ENCODE measurements around the gene ADCY5.

The ADCY5 gene

DNA sequence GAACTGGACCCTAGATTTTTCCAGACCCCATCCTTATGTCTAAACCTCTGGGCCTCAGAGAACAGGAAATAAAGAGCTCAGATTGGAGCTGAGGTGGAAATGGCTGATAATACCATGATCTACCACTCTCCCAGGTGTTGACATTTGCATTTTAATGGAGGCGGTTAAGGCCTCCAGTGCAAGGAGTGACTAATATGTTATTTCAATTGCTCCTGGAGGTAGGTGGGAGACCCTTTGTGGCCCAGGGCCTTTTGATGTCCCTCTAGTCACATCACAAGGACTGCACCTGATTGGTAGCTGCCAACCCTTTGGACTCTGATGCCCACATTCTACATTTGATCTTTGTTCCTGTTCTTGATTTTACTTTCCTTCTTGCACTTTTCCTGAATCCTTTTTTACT is 9.0 kb upstream of the ADCY5 start:
- no peak for DNase-seq

GRCh38 chr3:123453675-123454074 is 4.8 kb upstream of the ADCY5 start:
- DNase-seq = no peak

GRCh38 chr3:123451186-123451585 is 2.3 kb upstream of the ADCY5 start:
- no peak for DNase-seq

- DNase-seq = no peak
Measured at GRCh38 chr3:123449997-123450604, 1.2 kb upstream of the ADCY5 start.

DNA sequence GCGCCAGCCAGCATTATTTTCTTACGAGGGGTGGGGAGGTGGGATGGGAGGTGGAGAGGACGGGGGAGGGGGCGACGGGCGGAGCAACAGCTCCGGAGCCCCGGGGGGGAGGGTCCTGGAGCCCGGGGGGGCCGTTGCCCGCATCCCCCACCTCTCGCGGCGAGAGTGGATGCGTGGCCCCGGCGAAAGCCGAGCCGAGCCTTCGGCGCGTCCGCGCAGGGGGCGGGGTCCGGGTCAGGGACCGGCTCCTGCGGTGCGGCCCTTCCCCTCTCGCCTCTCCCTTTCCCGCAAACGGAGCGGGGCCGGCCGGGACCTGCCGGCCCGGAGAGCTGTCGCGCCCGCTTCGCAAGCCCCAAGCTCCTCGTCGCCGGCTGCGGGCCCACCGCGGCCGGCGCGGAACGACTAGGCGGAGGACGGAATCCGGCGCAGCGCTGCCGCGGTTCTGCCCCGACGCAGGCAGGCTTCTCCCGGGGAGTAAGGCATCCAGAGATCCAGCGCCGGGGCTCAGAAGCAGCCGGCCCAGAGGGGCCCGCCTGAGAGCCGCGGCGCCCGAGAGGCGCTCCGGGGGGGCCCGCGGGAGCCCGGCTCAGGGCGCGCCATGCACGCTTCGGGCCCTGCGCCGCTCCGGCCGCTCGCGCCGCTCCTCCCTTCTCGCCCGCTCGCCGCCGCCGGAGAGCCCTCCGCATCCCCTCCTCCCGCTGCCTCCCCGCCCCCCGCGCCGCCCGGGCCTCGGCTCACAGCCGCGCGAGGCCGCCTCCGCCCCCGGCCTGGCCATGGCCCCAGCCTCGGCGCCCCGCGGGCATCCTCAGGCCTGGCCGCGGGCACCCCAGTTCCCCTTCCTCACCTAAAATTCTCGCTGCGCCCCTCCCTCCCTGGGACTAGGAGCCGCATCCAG is 459 bp upstream of the ADCY5 start:
- DNase-seq = no peak

DNA sequence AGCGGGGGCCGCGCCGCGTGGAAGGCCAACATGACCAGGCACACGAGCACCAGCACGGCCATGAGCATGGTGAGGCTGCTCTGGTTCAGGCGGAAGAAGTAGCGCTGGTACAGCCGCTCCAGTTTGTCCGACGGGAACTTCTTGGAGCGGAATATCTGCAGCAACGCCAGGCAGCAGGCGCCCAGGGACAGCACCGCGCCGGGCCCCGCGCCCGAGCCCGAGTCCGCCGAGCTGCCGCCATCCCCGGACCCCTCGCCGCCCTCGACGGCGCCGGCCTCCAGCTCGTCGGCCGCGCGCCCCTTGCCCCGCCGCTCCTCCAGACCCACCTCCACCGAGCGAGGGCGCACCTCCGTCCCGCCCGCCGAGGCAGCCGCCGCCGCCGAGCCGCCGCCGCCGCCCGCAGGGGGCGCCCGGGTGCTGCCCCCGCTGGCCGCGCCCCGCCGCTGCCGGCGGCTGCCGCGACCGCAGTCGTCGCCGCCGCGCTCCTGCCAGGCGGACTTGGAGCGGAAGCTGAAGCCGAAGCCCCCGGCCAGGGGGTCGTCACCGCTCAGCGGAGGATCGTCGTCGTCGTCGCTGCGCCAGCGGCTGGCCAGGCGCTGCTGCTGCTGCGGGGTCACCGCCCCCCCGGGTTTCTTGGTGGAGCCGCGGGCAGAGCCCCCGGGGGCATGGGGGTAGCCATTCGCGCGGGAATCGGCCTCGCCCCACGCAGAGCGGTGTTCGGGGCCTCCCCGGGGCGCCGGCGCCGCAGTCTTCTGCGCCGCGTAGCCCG is 957 bp downstream of the ADCY5 start:
- no peak for DNase-seq

DNA sequence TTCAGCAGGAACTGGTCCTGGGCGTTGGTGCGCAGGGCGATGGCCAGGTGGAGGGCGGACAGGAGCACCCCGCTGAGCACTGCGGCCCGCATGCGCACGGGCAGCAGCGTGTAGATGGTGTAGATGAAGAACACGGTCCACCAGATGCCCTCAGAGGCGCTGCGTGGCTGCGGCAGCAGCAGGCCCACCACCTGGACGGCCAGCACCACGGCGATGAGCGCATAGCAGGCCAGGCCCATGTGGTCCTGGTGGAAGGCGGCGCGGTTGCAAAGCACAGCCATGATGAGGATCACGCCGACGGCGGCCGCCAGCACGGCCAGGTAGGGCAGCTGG is 1.5 kb downstream of the ADCY5 start:
- DNase-seq = no peak

GRCh38 chr3:123446610-123447109 is 2.2 kb downstream of the ADCY5 start:
- DNase-seq = no peak

DNA sequence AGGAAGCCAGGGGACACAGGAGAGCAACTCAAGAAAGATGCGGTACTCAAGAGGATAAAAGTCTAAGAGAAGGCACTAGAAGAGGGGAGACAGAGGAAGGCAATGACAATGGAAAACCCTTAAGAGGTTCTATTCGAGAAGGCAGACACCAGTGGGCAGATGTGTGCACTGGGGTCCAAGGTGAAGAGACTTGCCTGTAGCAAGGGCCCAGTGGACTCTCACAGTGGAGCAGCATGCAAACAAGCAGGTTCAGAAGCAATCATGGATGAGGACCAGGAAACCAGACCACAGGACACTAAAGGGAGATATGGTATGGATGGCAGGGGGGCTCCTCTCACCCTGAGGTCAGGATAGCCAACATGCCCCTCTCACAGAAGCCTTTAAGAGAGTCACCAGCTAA is 2.7 kb downstream of the ADCY5 start:
- no peak for DNase-seq

- DNase-seq = no peak
Measured at GRCh38 chr3:123445702-123446101, 3.2 kb downstream of the ADCY5 start.

DNA sequence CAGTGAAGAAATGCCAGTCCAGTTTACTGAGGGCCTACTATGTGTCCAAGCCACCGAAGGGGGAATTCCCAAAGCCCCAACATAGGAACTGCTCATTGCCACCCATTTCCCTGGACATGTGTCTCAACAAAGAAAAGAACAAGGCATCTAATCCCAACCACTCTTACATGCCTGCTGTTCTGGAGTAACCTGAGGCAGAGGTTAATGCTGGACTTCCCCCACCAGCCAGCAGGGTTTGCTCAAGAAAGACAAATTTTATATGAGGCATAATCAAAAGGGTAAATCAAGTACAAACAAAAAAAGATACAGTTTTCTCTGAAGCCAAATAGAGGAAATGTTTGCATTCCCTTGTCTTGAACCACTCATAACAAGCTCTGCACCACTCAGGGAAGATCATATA is 4.1 kb downstream of the ADCY5 start:
- no peak for DNase-seq

DNA sequence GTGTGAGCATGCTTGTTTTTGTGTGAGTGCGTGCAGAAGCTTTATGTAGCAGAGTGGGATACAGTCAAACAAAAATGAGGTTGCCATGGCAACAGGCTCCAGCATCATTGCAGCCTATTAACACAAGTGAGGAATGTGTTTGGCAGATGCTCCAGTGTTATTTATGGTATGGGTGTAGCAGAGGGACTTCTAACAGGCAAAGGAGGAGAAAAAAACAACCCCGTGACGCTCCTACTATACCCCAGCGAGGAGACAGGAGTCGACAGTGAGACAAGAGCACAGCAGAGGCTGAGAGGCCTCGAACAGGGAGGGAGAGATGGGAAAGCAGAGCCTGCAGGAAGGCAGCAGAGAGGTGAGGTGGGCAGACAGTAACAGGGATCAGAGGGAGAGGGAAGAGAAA is 4.9 kb downstream of the ADCY5 start:
- no peak for DNase-seq

- DNase-seq = no peak
Measured at GRCh38 chr3:123442908-123443307, 6.0 kb downstream of the ADCY5 start.

DNA sequence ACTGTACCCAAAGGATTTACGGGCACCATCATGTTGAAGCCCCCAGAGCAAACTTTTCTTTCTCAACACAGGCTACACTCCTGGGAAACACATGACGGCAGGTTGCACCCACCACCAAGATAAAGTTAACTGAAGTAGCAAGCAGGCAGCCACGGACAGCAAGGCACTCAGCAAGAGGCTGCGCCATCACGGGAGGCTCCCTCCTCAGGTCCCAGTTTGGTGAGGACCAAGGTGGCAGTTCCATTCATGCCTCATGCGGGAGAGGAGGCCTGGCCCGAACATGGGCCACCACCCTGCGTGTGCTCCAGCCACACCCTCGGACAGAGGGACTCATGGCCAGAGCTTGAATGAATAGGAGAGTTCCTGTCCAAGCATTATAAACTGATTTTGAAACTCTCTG is 6.8 kb downstream of the ADCY5 start:
- DNase-seq = no peak

DNA sequence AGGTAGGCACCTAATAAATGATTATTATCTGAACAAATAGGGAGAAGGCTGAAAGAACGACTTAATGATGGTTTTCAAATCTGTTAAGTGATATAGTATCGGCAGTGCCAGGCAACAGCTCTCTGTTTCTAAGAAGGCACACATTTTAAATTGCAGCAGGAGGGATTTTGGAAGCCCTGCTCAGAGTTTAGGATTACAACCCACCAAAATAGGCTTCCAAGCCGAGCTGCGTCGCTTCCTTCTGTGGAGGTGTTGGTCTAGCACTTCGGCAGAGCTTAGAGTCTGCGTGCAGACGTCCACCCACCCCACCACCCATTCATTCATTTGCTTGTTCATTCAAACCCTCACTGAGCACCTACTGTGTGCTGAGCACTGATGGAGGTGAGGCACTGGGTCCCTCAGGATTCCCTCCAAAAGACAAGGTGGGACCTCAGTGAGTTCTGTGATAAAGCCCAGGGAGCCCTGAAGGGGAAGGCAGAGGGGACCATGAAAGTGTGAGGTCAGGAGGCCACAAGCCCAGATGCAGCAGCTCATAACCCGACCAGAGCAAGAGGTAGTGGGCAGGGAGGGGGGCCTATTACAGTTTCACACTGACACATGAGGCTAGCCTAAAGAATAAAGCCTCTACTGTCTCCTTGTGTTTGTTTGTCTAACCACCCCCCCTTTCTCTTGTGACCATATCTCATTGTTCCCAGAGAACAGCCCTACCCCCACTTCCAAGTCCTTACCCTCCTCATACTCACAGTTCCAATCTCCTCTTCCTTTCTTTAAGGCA is 8.9 kb downstream of the ADCY5 start:
- no peak for DNase-seq

GRCh38 chr3:123432832-123433523 is 15.9 kb downstream of the ADCY5 start:
- no peak for DNase-seq

GRCh38 chr3:123431658-123432324 is 17.1 kb downstream of the ADCY5 start:
- DNase-seq = no peak

DNA sequence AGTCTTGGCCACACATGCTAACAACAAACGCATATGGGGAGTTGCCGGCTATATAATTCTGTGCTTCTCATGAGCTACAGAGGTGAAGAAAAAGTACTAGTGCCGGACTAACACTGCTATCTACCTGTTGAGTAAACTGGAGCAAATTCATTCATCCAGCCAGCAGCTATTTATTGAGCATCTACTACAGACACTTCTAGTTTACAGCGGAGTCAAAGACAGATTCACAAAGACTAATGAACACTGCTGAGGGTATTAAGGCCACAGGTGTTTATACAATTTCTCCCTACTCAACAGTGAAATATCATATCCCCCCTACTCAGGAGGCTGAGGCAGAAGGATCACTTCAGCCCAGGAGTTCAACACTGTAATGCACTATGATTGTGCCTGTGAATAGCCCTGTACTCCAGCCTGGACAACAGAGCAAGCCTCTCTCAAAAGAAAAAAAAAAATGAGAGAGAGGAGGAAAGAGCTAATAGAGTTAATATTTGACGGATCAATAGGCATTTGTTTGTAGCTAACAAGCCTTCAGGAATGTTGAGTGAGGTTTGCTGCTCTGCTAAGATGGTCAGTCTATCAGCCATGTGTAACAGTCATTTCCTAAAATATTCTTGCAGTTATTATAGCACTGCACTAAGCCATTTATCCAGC is 17.8 kb downstream of the ADCY5 start:
- DNase-seq = no peak

DNA sequence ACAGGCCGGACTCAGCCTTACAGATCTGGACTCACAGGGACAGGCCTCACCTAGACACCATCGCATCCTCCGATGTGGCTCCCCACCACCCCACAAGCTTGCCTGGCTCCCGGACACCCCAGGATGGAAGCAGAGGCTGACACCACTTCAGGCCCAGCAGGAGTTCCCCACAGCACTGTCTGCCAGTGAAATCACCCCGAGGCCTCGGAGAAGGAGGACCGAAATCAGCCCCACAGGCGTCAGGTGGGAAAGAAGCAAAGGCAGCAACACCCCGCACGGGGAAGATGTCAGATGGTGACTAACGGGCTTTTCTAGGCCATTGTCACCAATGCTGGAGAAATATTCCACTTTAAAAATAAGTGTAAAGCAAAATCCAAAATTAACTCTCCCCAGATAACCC is 18.6 kb downstream of the ADCY5 start:
- DNase-seq = no peak

DNA sequence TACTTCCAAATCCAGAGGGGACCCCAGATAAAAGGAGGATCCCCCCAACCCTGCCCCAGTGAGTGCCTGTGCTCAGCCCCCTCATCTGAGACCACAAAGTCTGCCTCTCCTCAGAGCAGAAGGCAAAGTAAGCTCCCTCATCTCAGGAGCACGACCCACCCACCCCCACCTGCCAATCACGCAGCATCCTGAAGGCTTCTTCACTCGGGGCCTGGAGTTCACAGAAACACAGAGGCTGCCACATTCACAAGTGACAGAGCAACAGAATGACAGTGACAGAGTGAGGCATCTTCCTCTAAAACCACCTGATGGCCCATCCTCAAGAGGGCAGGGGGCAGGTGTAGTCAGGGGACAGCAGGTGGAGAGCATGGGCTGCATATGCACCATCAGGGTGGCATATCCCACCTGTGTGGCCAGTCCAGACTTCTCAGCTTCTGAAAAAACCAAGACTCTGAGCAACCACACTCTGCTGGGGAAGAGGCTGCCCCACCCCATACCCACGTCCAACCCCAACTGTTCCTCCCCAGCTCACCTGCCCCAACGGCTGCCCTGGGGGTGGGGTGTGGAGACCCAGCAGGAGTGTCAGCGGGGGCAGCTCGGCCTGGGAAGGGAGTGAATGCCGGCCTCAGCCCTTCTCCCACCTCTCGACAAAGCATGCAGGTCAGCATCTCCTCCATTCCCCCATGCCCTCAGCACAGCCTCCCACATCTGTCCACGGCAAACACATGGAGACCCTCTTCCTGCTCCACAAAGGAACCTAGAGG is 19.3 kb downstream of the ADCY5 start:
- DNase-seq = no peak

Measured in NCI-H774 (cell line).